HepG2 (cell line): ENCODE measurements around the gene SLC23A3. TPM values are rescaled to one million over a fixed set of nuclear protein-coding genes. Genes with fewer than 3 reads are reported as not detected.

Source experiments
- CHD2 ChIP-seq: IDR thresholded peaks from 2 replicates; pipeline ENCODE4 v1.6.1; 2011; ENCODE audit warnings: low read depth, low read length, improper control_type of control experiment
- MED13 ChIP-seq: sonication (generic); formaldehyde crosslinking; IDR thresholded peaks from 2 replicates; pipeline ENCODE4 v1.5.0; 2020; ENCODE audit warnings: missing genetic modification reagents
- MEIS2 ChIP-seq: sonication (generic); formaldehyde crosslinking; IDR thresholded peaks from 2 replicates; pipeline ENCODE4 v1.9.0; 2021; ENCODE audit warnings: mild to moderate bottlenecking, missing genetic modification reagents
- PHB2 ChIP-seq: fragments of 450-650 bp; IDR thresholded peaks from 2 replicates; pipeline ENCODE4 v1.6.1; 2018; ENCODE audit not compliant: partially characterized antibody
- RFXAP ChIP-seq: sonication (generic); formaldehyde crosslinking; IDR thresholded peaks from 2 replicates; pipeline ENCODE4 v1.4.0; 2020; ENCODE audit warnings: missing genetic modification reagents, borderline replicate concordance
- SKI ChIP-seq: fragments of 450-650 bp; IDR thresholded peaks from one replicate; pipeline ENCODE4 v1.6.1; 2018; ENCODE audit warnings: mild to moderate bottlenecking; ENCODE audit not compliant: partially characterized antibody
- TBX2 ChIP-seq: sonication (generic); formaldehyde crosslinking; IDR thresholded peaks from 2 replicates; pipeline ENCODE4 v1.5.0; 2020; ENCODE audit warnings: missing genetic modification reagents, mild to moderate bottlenecking, borderline replicate concordance
- TCF7L2 ChIP-seq: IDR thresholded peaks from 2 replicates; pipeline ENCODE4 v1.6.1; 2011; ENCODE audit warnings: mild to moderate bottlenecking, low read depth, low read length, moderate library complexity
- THYN1 ChIP-seq: sonication (generic); formaldehyde crosslinking; IDR thresholded peaks from 2 replicates; pipeline ENCODE4 v1.8.1; 2023; ENCODE audit warnings: low read depth, mild to moderate bottlenecking, moderate library complexity, missing genetic modification reagents, borderline replicate concordance
- YEATS4 ChIP-seq: sonication (generic); formaldehyde crosslinking; IDR thresholded peaks from 2 replicates; pipeline ENCODE4 v1.4.0; 2020; ENCODE audit warnings: missing genetic modification reagents, borderline replicate concordance
- ZNF563 ChIP-seq: sonication (generic); formaldehyde crosslinking; IDR thresholded peaks from 2 replicates; pipeline ENCODE4 v1.8.0; 2022; ENCODE audit warnings: mild to moderate bottlenecking, moderate library complexity, missing genetic modification reagents
- ZNF577 ChIP-seq: sonication (generic); formaldehyde crosslinking; IDR thresholded peaks from 2 replicates; pipeline ENCODE4 v1.4.0; 2020; ENCODE audit warnings: mild to moderate bottlenecking, low read depth, missing genetic modification reagents, borderline replicate concordance
- ZNF687 ChIP-seq: sonication (generic); formaldehyde crosslinking; IDR thresholded peaks from 2 replicates; pipeline ENCODE4 v1.5.1; 2020; ENCODE audit warnings: mild to moderate bottlenecking, missing genetic modification reagents, moderate library complexity
- ZSCAN5A ChIP-seq: sonication (generic); formaldehyde crosslinking; IDR thresholded peaks from 2 replicates; pipeline ENCODE4 v1.8.0; 2022; ENCODE audit warnings: mild to moderate bottlenecking, missing genetic modification reagents, borderline replicate concordance
- polyA plus RNA-seq, 8 experiments: library from polyadenylated mRNA; depleted of rRNA in 3 of 8; stranded (reverse) in 7 of 8; unstranded in 1 of 8; fragments of >200 nt; fragmentation: Illumina TruSeq in 4 of 8; extraction: Trizol in 4 of 8; gene quantifications; 2 replicates each; pipeline versions ENCODE4 v1.2.1 to v1.2.3, GENCODE V29; 2011 to 2016; ENCODE audit warnings: low read depth in 4 of 8, missing spikeins in 1 of 8, mixed read lengths in 1 of 8; ENCODE audit not compliant: insufficient read depth in 1 of 8
- total RNA-seq, 5 experiments: library from RNA; depleted of rRNA; stranded (reverse); fragments of >200 nt; fragmentation: Illumina TruSeq; extraction: Trizol; gene quantifications; 2 replicates each; pipeline ENCODE4 v1.2.3, GENCODE V29; 2016; ENCODE audit warnings: low read depth in 1 of 5
- TF ChIP-seq, protein P1 (sequence below): sonication (generic); formaldehyde crosslinking; IDR thresholded peaks from 2 replicates; pipeline ENCODE4 v1.4.0; 2020; ENCODE audit warnings: mild to moderate bottlenecking, missing genetic modification reagents, borderline replicate concordance
- TF ChIP-seq, protein P2 (sequence below): sonication (generic); formaldehyde crosslinking; IDR thresholded peaks from 2 replicates; pipeline ENCODE4 v1.8.1; 2023; ENCODE audit warnings: mild to moderate bottlenecking, missing genetic modification reagents

The SLC23A3 gene
- total and polyA plus RNA-seq, 2 of the 13 experiments (the other 11 are each of a cell fraction or from before 2014, with no cell fraction given), result 0.38 to 0.78 TPM

DNA sequence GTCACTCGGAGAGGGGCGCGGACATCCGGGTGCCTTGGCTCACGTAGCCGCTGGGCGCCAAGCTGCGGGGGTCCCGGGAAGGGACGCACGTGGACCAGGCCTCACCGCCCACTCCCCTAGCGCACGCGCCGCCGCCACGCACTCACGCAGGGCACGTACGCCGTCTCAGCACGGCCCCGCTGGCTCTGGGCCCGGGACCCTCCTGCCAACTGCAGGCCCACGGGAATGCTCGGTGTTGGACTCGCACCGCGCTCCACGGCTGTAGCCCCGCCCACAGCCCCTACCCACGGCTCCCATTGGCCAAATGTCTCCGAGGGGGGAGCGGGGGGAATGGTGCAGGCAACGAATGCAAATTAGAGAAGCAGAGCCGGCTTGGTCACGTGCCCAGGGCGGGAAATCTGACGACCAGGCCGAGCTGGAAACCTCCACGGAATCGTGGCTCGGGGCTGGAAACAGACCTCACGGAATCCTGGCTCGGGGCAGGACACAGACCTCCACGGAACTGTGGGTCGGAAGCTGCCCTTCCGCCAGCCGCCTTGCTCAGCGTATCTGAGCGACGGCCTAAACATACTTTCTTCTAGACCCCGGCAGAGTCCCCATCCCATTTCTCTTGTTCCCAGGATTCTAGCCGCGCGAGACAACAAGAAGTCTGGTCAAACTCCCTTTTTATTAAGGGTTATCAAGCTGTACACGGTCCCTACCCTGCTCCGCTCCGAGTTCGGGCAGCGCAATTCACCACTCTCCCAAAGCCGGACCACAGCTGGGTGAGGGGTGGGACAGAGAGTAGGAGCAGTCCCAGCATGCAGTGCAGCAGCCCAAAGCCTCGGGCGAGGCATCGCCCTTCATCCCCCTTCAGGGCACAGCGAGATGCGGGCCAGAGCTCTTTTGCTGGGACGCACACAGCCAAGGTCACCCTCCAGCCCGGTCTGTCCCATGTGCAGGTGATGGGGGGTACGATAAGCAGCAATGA, 49.2 kb upstream of the SLC23A3 start, which contains the start of gene ABCB6 (continued):
- TF ChIP-seq THYN1 (peak; percentile 95), MED13 (peak; percentile 68; the same call in 1 of the 2 replicates), MEIS2 (CRISPR knock-in tag) (peak; percentile 83; the same call in 1 of the 2 replicates), ZSCAN5A (CRISPR knock-in tag) (peak; percentile 98), PHB2 (no peak), RFXAP (peak; percentile 96), TBX2 (CRISPR knock-in tag) (peak; percentile 90), CHD2 (no peak), ZNF577 (CRISPR knock-in tag) (no peak), YEATS4 (CRISPR knock-in tag) (peak; percentile 97), ZNF563 (CRISPR knock-in tag) (peak; percentile 98), ZNF687 (CRISPR knock-in tag) (peak; percentile 99), SKI (no peak), TCF7L2 (no peak)
- TF ChIP-seq, protein P1, sequence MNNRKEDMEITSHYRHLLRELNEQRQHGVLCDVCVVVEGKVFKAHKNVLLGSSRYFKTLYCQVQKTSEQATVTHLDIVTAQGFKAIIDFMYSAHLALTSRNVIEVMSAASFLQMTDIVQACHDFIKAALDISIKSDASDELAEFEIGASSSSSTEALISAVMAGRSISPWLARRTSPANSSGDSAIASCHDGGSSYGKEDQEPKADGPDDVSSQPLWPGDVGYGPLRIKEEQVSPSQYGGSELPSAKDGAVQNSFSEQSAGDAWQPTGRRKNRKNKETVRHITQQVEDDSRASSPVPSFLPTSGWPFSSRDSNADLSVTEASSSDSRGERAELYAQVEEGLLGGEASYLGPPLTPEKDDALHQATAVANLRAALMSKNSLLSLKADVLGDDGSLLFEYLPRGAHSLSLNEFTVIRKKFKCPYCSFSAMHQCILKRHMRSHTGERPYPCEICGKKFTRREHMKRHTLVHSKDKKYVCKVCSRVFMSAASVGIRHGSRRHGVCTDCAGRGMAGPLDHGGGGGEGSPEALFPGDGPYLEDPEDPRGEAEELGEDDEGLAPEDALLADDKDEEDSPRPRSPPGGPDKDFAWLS (CRISPR knock-in tag), result no peak
- TF ChIP-seq, protein P2, sequence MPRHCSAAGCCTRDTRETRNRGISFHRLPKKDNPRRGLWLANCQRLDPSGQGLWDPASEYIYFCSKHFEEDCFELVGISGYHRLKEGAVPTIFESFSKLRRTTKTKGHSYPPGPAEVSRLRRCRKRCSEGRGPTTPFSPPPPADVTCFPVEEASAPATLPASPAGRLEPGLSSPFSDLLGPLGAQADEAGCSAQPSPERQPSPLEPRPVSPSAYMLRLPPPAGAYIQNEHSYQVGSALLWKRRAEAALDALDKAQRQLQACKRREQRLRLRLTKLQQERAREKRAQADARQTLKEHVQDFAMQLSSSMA (CRISPR knock-in tag), result peak; percentile 47; the same call in 1 of the 2 replicates
